Neural progenitor cell (in vitro differentiated cells): Measurements from ENCODE around the gene PYGO2.

Experiments
- CTCF ChIP-seq: fragments of 200-600 bp; sonication (generic); IDR thresholded peaks from 2 replicates; pipeline ENCODE4 v1.5.1; 2017; ENCODE audit warnings: antibody characterized with exemption, mild to moderate bottlenecking
- EZH2 ChIP-seq: fragments of 200-600 bp; sonication (generic); IDR thresholded peaks from 2 replicates; pipeline ENCODE4 v1.6.1; 2017; ENCODE audit warnings: antibody characterized with exemption, mild to moderate bottlenecking, moderate library complexity

GRCh38 chr1:154994591-154994990, 33.0 kb upstream of the PYGO2 start:
- TF ChIP-seq EZH2 (no peak), CTCF (no peak)
